GM23248 (cell line): ENCODE measurements around the gene PIH1D2. TPM values are rescaled to one million over a fixed set of nuclear protein-coding genes. Genes with fewer than 3 reads are reported as not detected.

ENCODE experiments used
- DNase-seq: peaks from one replicate; pipeline ENCODE4 v3.0.0-alpha.2; 2015
- H2AFZ ChIP-seq: fragments of 200-600 bp; sonication (generic); 2 replicates; pipeline ENCODE4 v1.6.1; 2016; ENCODE audit warnings: antibody characterized with exemption
- H3F3A ChIP-seq: fragments of 200-600 bp; sonication (generic); 2 replicates; pipeline ENCODE4 v1.6.1; 2016; ENCODE audit warnings: mild to moderate bottlenecking, antibody characterized with exemption, mixed run types; ENCODE audit not compliant: insufficient read depth
- H3K27ac ChIP-seq: fragments of 200-600 bp; sonication (generic); 2 replicates; pipeline ENCODE4 v1.5.1; 2016; ENCODE audit warnings: mild to moderate bottlenecking
- H3K27me3 ChIP-seq: fragments of 200-600 bp; sonication (generic); replicated peaks from 2 replicates; pipeline ENCODE4 v1.6.1; 2016; ENCODE audit warnings: mild to moderate bottlenecking; ENCODE audit not compliant: insufficient read depth
- H3K36me3 ChIP-seq: fragments of 200-600 bp; sonication (generic); 2 replicates; pipeline ENCODE4 v1.6.1; 2016; ENCODE audit warnings: low read depth, mild to moderate bottlenecking
- H3K4me1 ChIP-seq: fragments of 200-600 bp; sonication (generic); 2 replicates; pipeline ENCODE4 v1.6.1; 2016; ENCODE audit warnings: mild to moderate bottlenecking; ENCODE audit not compliant: insufficient read depth
- H3K4me2 ChIP-seq: fragments of 200-600 bp; sonication (generic); one replicate; pipeline ENCODE4 v1.6.1; 2016; ENCODE audit warnings: mild to moderate bottlenecking; ENCODE audit not compliant: unreplicated experiment
- H3K4me3 ChIP-seq: fragments of 200-600 bp; sonication (generic); 2 replicates; pipeline ENCODE4 v1.5.1; 2016; ENCODE audit warnings: mild to moderate bottlenecking
- H3K79me2 ChIP-seq: fragments of 200-600 bp; sonication (generic); 2 replicates; pipeline ENCODE4 v1.6.1; 2016; ENCODE audit warnings: mild to moderate bottlenecking; ENCODE audit not compliant: insufficient read depth
- H3K9ac ChIP-seq: fragments of 200-600 bp; sonication (generic); 2 replicates; pipeline ENCODE4 v1.6.1; 2016; ENCODE audit warnings: mild to moderate bottlenecking
- H3K9me2 ChIP-seq: fragments of 200-600 bp; sonication (generic); 2 replicates; pipeline ENCODE4 v1.6.1; 2016; ENCODE audit warnings: mixed run types, mild to moderate bottlenecking, moderate library complexity; ENCODE audit not compliant: insufficient read depth
- H3K9me3 ChIP-seq: fragments of 200-600 bp; sonication (generic); one replicate; pipeline ENCODE4 v1.6.1; 2017; ENCODE audit warnings: low read depth
- H4K20me1 ChIP-seq: fragments of 200-600 bp; sonication (generic); 2 replicates; pipeline ENCODE4 v1.6.0; 2016; ENCODE audit not compliant: insufficient read depth
- EZH2 ChIP-seq: fragments of 200-600 bp; sonication (generic); IDR thresholded peaks from 2 replicates; pipeline ENCODE4 v1.6.1; 2018; ENCODE audit warnings: antibody characterized with exemption, mild to moderate bottlenecking; ENCODE audit not compliant: insufficient read depth, poor library complexity, severe bottlenecking
- EZH2phosphoT487 ChIP-seq: fragments of 200-600 bp; sonication (generic); IDR thresholded peaks from 2 replicates; pipeline ENCODE4 v1.6.1; 2018; ENCODE audit warnings: antibody characterized with exemption, moderate library complexity, mild to moderate bottlenecking, low read depth; ENCODE audit not compliant: insufficient read depth
- WGBS, 2 experiments: methylation state at CpG; one replicate each; pipeline ENCODE4 v1.1.6; 2015 to 2017; ENCODE audit warnings: low lambda C conversion rate in 2 of 2, low coverage in 1 of 2; ENCODE audit errors: missing lambda C conversion rate in 2 of 2; 5-methylcytosine and 5-hydroxymethylcytosine counted together
- in situ Hi-C: fragments of 300-500 bp; cut with MboI; formaldehyde crosslinking; loops from 2 replicates; pipeline ENCODE4 v1.15.0; 2020
- polyA plus RNA-seq: library from polyadenylated mRNA; unstranded; fragments of >200 nt; fragmentation: Nextera tagmentation; extraction: Ambion mirVana; gene quantifications from 2 replicates; pipeline ENCODE4 v1.2.1, GENCODE V29; 2016
- total RNA-seq: library from RNA; depleted of rRNA; stranded (reverse); fragments of >200 nt; shearing (Covaris generic); gene quantifications from 2 replicates; pipeline ENCODE4 v1.2.3, GENCODE V29; 2014

Gene PIH1D2
- total and polyA plus RNA-seq, 2 experiments from 2014 or later = 0.86 to 2.2 TPM

DNA sequence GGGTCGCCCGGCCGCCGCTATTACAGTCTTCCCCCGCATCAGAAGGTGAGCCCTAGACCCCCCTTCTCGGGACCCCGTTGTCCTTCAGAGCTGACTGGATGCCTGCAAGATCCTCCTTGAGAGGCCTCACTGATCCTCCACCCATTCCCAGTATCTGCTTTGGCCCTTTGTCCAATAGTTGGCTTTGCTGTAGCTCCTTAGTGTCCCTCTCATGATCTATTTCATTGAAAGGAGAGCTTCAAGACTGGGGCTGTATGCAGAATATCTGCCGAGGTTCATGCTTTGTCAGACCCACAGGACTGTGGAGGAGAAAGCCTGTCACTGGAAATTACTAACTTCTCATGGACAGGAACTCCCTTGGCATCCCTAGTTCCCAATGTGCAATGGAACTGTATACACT is 48.1 kb downstream of the PIH1D2 start:
- in situ Hi-C loops = no loop called here
- no peaks in the 10 kb centered on the region for H4K20me1 ChIP-seq
- DNase-seq = peak; percentile 53
- H3K27ac ChIP-seq = peak overlapping the region; percentile 50; the same call in 1 of the 2 replicates
- H3K9me3 ChIP-seq = no peaks in the 10 kb centered on the region
- peak overlapping the region; percentile 86 for H3K9ac ChIP-seq
- 0% methylated on average over 8 of the region's 8 CpGs for WGBS, 2 experiments
- H3K4me2 ChIP-seq = peak overlapping the region; percentile 82
- peak overlapping the region; percentile 99 for H2AFZ ChIP-seq
- no peaks in the 10 kb centered on the region for H3K9me2 ChIP-seq
- peaks cover 11% of the 10 kb centered on the region for H3K36me3 ChIP-seq
- TF ChIP-seq EZH2phosphoT487 (no peak), EZH2 (no peak)
- H3K79me2 ChIP-seq = peaks cover 14% of the 10 kb centered on the region
- no peaks in the 10 kb centered on the region for H3K27me3 ChIP-seq
- H3K4me3 ChIP-seq = peak overlapping the region; percentile 94
- 0 out of 2 replicates have a peak, but pooled peaks cover 6% of the 10 kb centered on the region for H3K4me1 ChIP-seq
- H3F3A ChIP-seq = peaks cover 19% of the 10 kb centered on the region; the same call in 1 of the 2 replicates

DNA sequence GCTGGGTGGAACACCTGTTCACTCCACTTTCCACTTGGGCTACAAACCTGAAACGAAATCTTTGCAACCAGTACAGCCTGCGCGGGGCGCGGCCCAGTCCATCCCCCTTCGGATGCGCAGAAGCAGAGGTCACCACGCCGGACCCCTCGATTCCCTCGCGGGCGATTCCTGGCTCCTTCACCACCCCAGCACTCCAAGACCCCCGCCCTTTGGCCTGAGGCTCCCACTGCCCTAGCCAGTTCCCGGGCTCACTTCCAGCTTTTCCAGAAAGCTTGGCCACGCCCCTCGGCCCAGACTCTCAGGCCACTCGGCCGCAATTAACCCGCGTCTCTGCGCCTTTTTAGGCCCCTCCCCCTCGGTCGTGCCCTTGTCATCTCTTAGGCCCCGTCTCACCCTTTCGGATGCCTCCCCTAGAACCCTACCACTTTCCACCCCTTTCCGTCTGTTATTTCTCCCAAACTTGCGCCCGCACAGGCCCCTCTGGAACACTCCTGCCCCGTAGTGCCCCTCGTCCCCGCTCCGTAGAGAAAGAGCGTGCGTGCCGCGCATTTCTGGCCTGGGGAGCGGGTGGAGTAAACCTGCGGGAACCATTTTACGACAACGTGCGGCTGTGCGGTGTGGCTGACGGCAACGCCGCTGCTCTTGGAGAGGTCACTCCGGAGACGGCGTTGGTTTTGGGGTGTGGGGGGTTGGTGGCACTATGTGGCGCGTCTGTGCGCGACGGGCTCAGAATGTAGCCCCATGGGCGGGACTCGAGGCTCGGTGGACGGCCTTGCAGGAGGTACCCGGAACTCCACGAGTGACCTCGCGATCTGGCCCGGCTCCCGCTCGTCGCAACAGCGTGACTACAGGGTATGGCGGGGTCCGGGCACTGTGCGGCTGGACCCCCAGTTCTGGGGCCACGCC is 48.8 kb downstream of the PIH1D2 start, which contains the start of gene DLAT:
DLAT (plus strand) TSS at position 636 of the 906 bp plus-strand sequence; CDS start at position 701, 65 bp downstream.
- in situ Hi-C loops = no loop called here
- H2AFZ ChIP-seq = peak within 1 kb of the TSS; percentile 99
- no peaks in the 10 kb centered on the region for H3K9me2 ChIP-seq
- peaks cover 19% of the 10 kb centered on the region; the same call in 1 of the 2 replicates for H3F3A ChIP-seq
- H3K9me3 ChIP-seq = no peaks in the 10 kb centered on the region
- DNase-seq = peak; percentile 90
- H3K4me3 ChIP-seq = peak within 1 kb of the TSS; percentile 94
- peak within 1 kb of the TSS; percentile 82 for H3K4me2 ChIP-seq
- no peaks in the 10 kb centered on the region for H3K27me3 ChIP-seq
- H3K9ac ChIP-seq = peak within 1 kb of the TSS; percentile 86
- H3K4me1 ChIP-seq = 0 out of 2 replicates have a peak, but pooled peaks cover 6% of the 10 kb centered on the region
- H4K20me1 ChIP-seq = no peaks in the 10 kb centered on the region
- peak within 1 kb of the TSS; percentile 50 for H3K27ac ChIP-seq
- peaks cover 5% of the 10 kb centered on the region; the same call in 1 of the 2 replicates for H3K36me3 ChIP-seq
- WGBS, 2 experiments = 1% methylated on average over 61 to 68 of the region's 71 CpGs
- TF ChIP-seq EZH2 = no peak
- TF ChIP-seq EZH2phosphoT487 = no peak
- peaks cover 11% of the 10 kb centered on the region for H3K79me2 ChIP-seq

DNA sequence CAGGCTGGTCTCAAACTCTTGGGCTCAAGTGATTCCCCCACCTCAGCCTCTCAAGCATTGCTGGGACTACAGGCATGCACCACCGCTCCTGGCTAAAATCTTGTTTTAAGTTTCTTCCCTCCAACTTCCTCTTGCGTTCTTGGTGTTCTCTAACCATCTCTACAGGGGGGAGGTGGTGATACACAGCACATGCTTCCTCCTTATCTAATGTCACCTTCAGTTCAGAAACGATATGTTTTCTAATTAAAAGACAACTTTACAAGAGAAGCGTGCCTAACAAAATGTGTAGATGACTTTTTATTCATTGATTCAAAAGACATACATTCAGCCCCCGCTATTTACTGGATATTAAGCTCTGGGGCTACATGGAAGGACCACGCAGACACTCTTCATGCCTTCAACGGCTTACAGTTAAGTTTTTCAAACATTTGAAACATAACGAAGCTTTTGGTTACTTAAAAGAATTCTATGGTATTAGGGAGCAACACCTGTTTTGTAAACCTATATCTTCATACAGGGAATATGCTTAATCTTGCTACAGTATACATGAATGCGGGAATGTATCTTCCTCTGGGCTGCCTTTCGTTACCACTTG is 49.5 kb downstream of the PIH1D2 start:
- H3K36me3 ChIP-seq = peaks cover 9% of the 10 kb centered on the region; the same call in 1 of the 2 replicates
- H3K4me2 ChIP-seq = peak overlapping the region; percentile 82
- H3K79me2 ChIP-seq = peaks cover 5% of the 10 kb centered on the region
- no peaks in the 10 kb centered on the region for H3K9me2 ChIP-seq
- in situ Hi-C loops = no loop called here
- peak overlapping the region; percentile 86 for H3K9ac ChIP-seq
- H3K27ac ChIP-seq = 0 out of 2 replicates have a peak overlapping the region, but pooled peaks have one; percentile 50
- no peaks in the 10 kb centered on the region for H4K20me1 ChIP-seq
- no peaks in the 10 kb centered on the region for H3K27me3 ChIP-seq
- DNase-seq = no peak
- WGBS, 2 experiments = 17 to 21% methylated on average over 10 of the region's 10 CpGs
- no peaks in the 10 kb centered on the region for H3K9me3 ChIP-seq
- peak overlapping the region; percentile 99 for H2AFZ ChIP-seq
- TF ChIP-seq EZH2phosphoT487 (no peak), EZH2 (no peak)
- peaks cover 19% of the 10 kb centered on the region; the same call in 1 of the 2 replicates for H3F3A ChIP-seq
- 0 out of 2 replicates have a peak, but pooled peaks cover 6% of the 10 kb centered on the region for H3K4me1 ChIP-seq
- peak overlapping the region; percentile 94 for H3K4me3 ChIP-seq

DNA sequence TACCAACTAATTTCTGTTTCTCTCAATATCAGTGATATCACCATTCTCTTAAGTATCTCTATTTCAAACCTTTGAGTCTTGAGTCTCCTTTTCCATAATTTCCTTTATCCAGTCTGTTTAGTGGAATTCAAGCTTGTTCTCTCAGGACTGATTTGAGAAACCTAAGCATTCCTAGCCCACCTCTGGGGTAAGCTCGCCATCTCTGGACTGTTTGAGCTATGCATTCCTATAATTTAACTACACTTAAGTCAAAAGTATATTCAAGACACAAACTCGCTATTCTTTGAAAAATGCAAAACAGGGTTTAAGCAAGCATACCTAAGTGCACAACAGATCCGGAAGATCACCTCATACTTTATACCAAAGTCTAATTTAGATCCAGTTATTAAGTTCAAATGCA is 50.7 kb downstream of the PIH1D2 start:
- H3K4me2 ChIP-seq = no peak overlapping the region
- H2AFZ ChIP-seq = no peak overlapping the region
- H3K27me3 ChIP-seq = no peaks in the 10 kb centered on the region
- no peaks in the 10 kb centered on the region for H3K9me2 ChIP-seq
- H3K9ac ChIP-seq = no peak overlapping the region
- H4K20me1 ChIP-seq = no peaks in the 10 kb centered on the region
- H3K9me3 ChIP-seq = no peaks in the 10 kb centered on the region
- no peak overlapping the region for H3K4me3 ChIP-seq
- peaks cover 8% of the 10 kb centered on the region; the same call in 1 of the 2 replicates for H3K4me1 ChIP-seq
- in situ Hi-C loops = no loop called here
- H3F3A ChIP-seq = peaks cover 24% of the 10 kb centered on the region; the same call in 1 of the 2 replicates
- H3K36me3 ChIP-seq = peaks cover 10% of the 10 kb centered on the region
- H3K27ac ChIP-seq = no peak overlapping the region
- H3K79me2 ChIP-seq = peaks cover 5% of the 10 kb centered on the region
- DNase-seq = no peak
- TF ChIP-seq EZH2phosphoT487 (no peak), EZH2 (no peak)
- 82 to 84% methylated on average over 3 of the region's 3 CpGs for WGBS, 2 experiments
